H9 (cell line): ENCODE measurements around the gene SEPTIN5. TPM values are rescaled to one million over a fixed set of nuclear protein-coding genes. Genes with fewer than 3 reads are reported as not detected.

Experiments
- DNase-seq: peaks from one replicate; pipeline ENCODE4 v3.0.0-alpha.2; 2017
- H2AFZ ChIP-seq: one replicate; pipeline ENCODE4 v1.6.1; 2013; ENCODE audit warnings: mild to moderate bottlenecking, low read length, control low read depth, moderate library complexity
- H2AK5ac ChIP-seq: 2 replicates; pipeline ENCODE4 v1.6.1; 2013; ENCODE audit warnings: low read length, control low read depth, mixed read lengths; ENCODE audit not compliant: insufficient read length
- H2BK120ac ChIP-seq: one replicate; pipeline ENCODE4 v1.6.1; 2013; ENCODE audit warnings: low read depth, mild to moderate bottlenecking, low read length, control low read depth, inconsistent platforms; ENCODE audit not compliant: poor library complexity, severe bottlenecking
- H2BK12ac ChIP-seq: 2 replicates; pipeline ENCODE4 v1.6.1; 2013; ENCODE audit warnings: low read length, control low read depth, mixed read lengths, low read depth; ENCODE audit not compliant: insufficient read length
- H2BK15ac ChIP-seq: 2 replicates; pipeline ENCODE4 v1.6.1; 2013; ENCODE audit warnings: low read depth, low read length, control low read depth
- H2BK20ac ChIP-seq: one replicate; pipeline ENCODE4 v1.6.1; 2013; ENCODE audit warnings: low read depth, mild to moderate bottlenecking, low read length, control low read depth, inconsistent platforms; ENCODE audit not compliant: poor library complexity, severe bottlenecking
- H2BK5ac ChIP-seq: 2 replicates; pipeline ENCODE4 v1.6.1; 2013; ENCODE audit warnings: low read length, control low read depth, mixed read lengths; ENCODE audit not compliant: insufficient read length
- H3K14ac ChIP-seq: 2 replicates; pipeline ENCODE4 v1.6.1; 2013; ENCODE audit warnings: low read length, control low read depth; ENCODE audit not compliant: insufficient read depth
- H3K18ac ChIP-seq: 2 replicates; pipeline ENCODE4 v1.6.1; 2013; ENCODE audit warnings: low read depth, mild to moderate bottlenecking, mixed read lengths, low read length, control low read depth; ENCODE audit not compliant: insufficient read length
- H3K23ac ChIP-seq: 2 replicates; pipeline ENCODE4 v1.6.1; 2013; ENCODE audit warnings: low read length, control low read depth, mixed read lengths, low read depth; ENCODE audit not compliant: insufficient read length
- H3K23me2 ChIP-seq: 2 replicates; pipeline ENCODE4 v1.6.1; 2013; ENCODE audit warnings: low read depth, mild to moderate bottlenecking, mixed read lengths, low read length, control low read depth; ENCODE audit not compliant: insufficient read length, poor library complexity, severe bottlenecking
- H3K27ac ChIP-seq: 2 replicates; pipeline ENCODE4 v1.5.1; 2013; ENCODE audit warnings: low read length, control low read depth, mixed read lengths, low read depth; ENCODE audit not compliant: insufficient read length
- H3K27me3 ChIP-seq: 2 replicates; pipeline ENCODE4 v1.6.1; 2013; ENCODE audit warnings: low read length, control low read depth, inconsistent platforms; ENCODE audit not compliant: insufficient read depth
- H3K4ac ChIP-seq: 2 replicates; pipeline ENCODE4 v1.6.1; 2013; ENCODE audit warnings: low read depth, mild to moderate bottlenecking, control low read depth, inconsistent platforms, low read length, moderate library complexity
- H3K4me1 ChIP-seq: 2 replicates; pipeline ENCODE4 v1.6.1; 2013; ENCODE audit warnings: low read length, control low read depth, inconsistent platforms; ENCODE audit not compliant: insufficient read depth
- H3K4me2 ChIP-seq: 2 replicates; pipeline ENCODE4 v1.6.1; 2013; ENCODE audit warnings: low read length, control low read depth, mixed read lengths; ENCODE audit not compliant: insufficient read length, insufficient read depth
- H3K56ac ChIP-seq: 2 replicates; pipeline ENCODE4 v1.6.1; 2013; ENCODE audit warnings: low read depth, mild to moderate bottlenecking, mixed read lengths, low read length, control low read depth; ENCODE audit not compliant: insufficient read length
- H3K79me1 ChIP-seq: 2 replicates; pipeline ENCODE4 v1.6.1; 2013; ENCODE audit warnings: low read depth, mild to moderate bottlenecking, moderate library complexity, low read length, control low read depth, inconsistent platforms; ENCODE audit not compliant: insufficient read depth, poor library complexity, severe bottlenecking
- H3K79me2 ChIP-seq: 2 replicates; pipeline ENCODE4 v1.6.1; 2013; ENCODE audit warnings: low read length, control low read depth, inconsistent platforms; ENCODE audit not compliant: insufficient read depth
- H3K9ac ChIP-seq: 2 replicates; pipeline ENCODE4 v1.6.1; 2013; ENCODE audit warnings: low read length, control low read depth, mixed read lengths; ENCODE audit not compliant: insufficient read length; ENCODE audit errors: extremely low read depth
- H3K9me3 ChIP-seq: one replicate; pipeline ENCODE4 v1.6.1; 2013; ENCODE audit warnings: low read depth, low read length, inconsistent platforms; ENCODE audit not compliant: control insufficient read depth
- H3T11ph ChIP-seq: one replicate; pipeline ENCODE4 v1.6.1; 2013; ENCODE audit warnings: mild to moderate bottlenecking, low read length, control low read depth, inconsistent platforms
- H4K20me1 ChIP-seq: one replicate; pipeline ENCODE4 v1.6.1; 2013; ENCODE audit not compliant: control insufficient read depth, insufficient read length, insufficient read depth
- H4K5ac ChIP-seq: 2 replicates; pipeline ENCODE4 v1.6.1; 2013; ENCODE audit warnings: low read depth, mild to moderate bottlenecking, mixed read lengths, low read length, control low read depth; ENCODE audit not compliant: insufficient read length
- H4K8ac ChIP-seq: replicated peaks from 2 replicates; pipeline ENCODE4 v1.6.1; 2013; ENCODE audit warnings: low read length, control low read depth, mixed read lengths, low read depth; ENCODE audit not compliant: insufficient read length
- H4K91ac ChIP-seq: 2 replicates; pipeline ENCODE4 v1.6.1; 2013; ENCODE audit warnings: low read depth, mild to moderate bottlenecking, moderate library complexity, mixed read lengths, low read length, control low read depth; ENCODE audit not compliant: insufficient read length
- H3K27ac Mint-ChIP-seq, 3 experiments: 2 replicates in 2 of 3; 3 replicates in 1 of 3; pipeline ENCODE4 v1.8.0; 2020 to 2021; ENCODE audit warnings: mixed read lengths in 3 of 3, mild to moderate bottlenecking in 1 of 3, moderate library complexity in 1 of 3
- H3K27me3 Mint-ChIP-seq: 2 replicates; pipeline ENCODE4 v1.8.0; 2021; ENCODE audit warnings: low read depth, mild to moderate bottlenecking, moderate library complexity, mixed read lengths
- H3K36me3 Mint-ChIP-seq, 3 experiments: 2 replicates in 2 of 3; 3 replicates in 1 of 3; pipeline ENCODE4 v1.8.0; 2020 to 2021; ENCODE audit warnings: low read depth in 3 of 3, mixed read lengths in 3 of 3; ENCODE audit not compliant: insufficient read depth in 1 of 3
- H3K4me1 Mint-ChIP-seq, 2 experiments: 2 replicates each; pipeline ENCODE4 v1.8.0; 2020; ENCODE audit warnings: mixed read lengths in 2 of 2
- H3K4me3 Mint-ChIP-seq, 2 experiments: 2 replicates in 1 of 2; 3 replicates in 1 of 2; pipeline ENCODE4 v1.8.0; 2020 to 2021; ENCODE audit warnings: mild to moderate bottlenecking in 2 of 2, mixed read lengths in 2 of 2, moderate library complexity in 1 of 2
- H3K9me3 Mint-ChIP-seq, 2 experiments: 2 replicates in 1 of 2; 3 replicates in 1 of 2; pipeline ENCODE4 v1.8.0; 2020; ENCODE audit warnings: mild to moderate bottlenecking in 2 of 2, mixed read lengths in 2 of 2, moderate library complexity in 1 of 2
- WGBS: extraction: QIAGEN DNeasy Blood & Tissue Kit; methylation state at CpG from one replicate; pipeline ENCODE4 v1.1.7; 2013; ENCODE audit warnings: missing lambda C conversion rate, low lambda C conversion rate, mixed read lengths; ENCODE audit not compliant: insufficient read length; ENCODE audit errors: extremely low coverage; 5-methylcytosine and 5-hydroxymethylcytosine counted together
- total RNA-seq: library from RNA; stranded (reverse); gene quantifications from 2 replicates; pipeline ENCODE4 v1.2.1, GENCODE V29; 2021
- TF ChIP-seq, protein P1 (sequence below): fragments of 200-600 bp; sonication (generic); conservative IDR thresholded peaks from 3 replicates; pipeline ENCODE4 v1.8.0; 2021; ENCODE audit warnings: antibody characterized with exemption, mild to moderate bottlenecking

The SEPTIN5 gene
- total RNA-seq, 1 experiment from 2014 or later = 17.8 TPM

DNA sequence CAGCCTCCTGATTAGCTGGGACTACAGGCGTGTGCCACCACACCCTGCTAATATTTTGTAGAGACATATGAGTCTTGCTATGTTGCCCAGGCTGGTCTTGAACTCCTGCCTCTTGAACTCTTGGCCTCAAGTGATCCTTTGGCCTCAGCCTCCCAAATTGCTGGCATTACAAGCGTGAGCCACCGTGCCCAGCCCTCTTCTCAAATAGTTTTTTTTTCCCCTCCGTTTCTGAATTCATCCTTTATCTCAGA is 58.0 kb downstream of the SEPTIN5 start:
- H3K36me3 Mint-ChIP-seq = no peaks in the 10 kb centered on the region
- Histone ChIP-seq H3K9me3 (no peaks in the 10 kb centered on the region), H3K56ac (no peak overlapping the region), H3K4me1 (peaks cover 4% of the 10 kb centered on the region; the same call in 1 of the 2 replicates), H3K23me2 (peaks cover 4% of the 10 kb centered on the region), H3K9ac (no peak overlapping the region), H2BK15ac (no peak overlapping the region), H4K8ac (no peak overlapping the region), H3K79me2 (no peaks in the 10 kb centered on the region), H2AFZ (no peak overlapping the region), H3K27me3 (peaks cover 22% of the 10 kb centered on the region), H4K91ac (no peak overlapping the region), H3K79me1 (no peaks in the 10 kb centered on the region), H2BK20ac (no peak overlapping the region), H3K14ac (no peak overlapping the region), H4K20me1 (no peaks in the 10 kb centered on the region), H2BK12ac (no peak overlapping the region), H3T11ph (no peak overlapping the region), H2AK5ac (no peak overlapping the region), H3K27ac (no peak overlapping the region), H3K4me2 (no peak overlapping the region), H3K4ac (no peak overlapping the region), H2BK5ac (no peak overlapping the region), H3K18ac (no peak overlapping the region), H3K23ac (no peak overlapping the region), H2BK120ac (no peak overlapping the region), H4K5ac (no peak overlapping the region)
- no CpG with 5 or more reads among the region's 4 CpGs for WGBS
- TF ChIP-seq, protein P1, sequence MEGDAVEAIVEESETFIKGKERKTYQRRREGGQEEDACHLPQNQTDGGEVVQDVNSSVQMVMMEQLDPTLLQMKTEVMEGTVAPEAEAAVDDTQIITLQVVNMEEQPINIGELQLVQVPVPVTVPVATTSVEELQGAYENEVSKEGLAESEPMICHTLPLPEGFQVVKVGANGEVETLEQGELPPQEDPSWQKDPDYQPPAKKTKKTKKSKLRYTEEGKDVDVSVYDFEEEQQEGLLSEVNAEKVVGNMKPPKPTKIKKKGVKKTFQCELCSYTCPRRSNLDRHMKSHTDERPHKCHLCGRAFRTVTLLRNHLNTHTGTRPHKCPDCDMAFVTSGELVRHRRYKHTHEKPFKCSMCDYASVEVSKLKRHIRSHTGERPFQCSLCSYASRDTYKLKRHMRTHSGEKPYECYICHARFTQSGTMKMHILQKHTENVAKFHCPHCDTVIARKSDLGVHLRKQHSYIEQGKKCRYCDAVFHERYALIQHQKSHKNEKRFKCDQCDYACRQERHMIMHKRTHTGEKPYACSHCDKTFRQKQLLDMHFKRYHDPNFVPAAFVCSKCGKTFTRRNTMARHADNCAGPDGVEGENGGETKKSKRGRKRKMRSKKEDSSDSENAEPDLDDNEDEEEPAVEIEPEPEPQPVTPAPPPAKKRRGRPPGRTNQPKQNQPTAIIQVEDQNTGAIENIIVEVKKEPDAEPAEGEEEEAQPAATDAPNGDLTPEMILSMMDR = no peak
- peaks cover 3 to 13% of the 10 kb centered on the region in 2 experiments; a peak in 3 of 4 replicates for H3K4me1 Mint-ChIP-seq
- DNase-seq = no peak
- peaks cover 81% of the 10 kb centered on the region for H3K27me3 Mint-ChIP-seq
- no peak overlapping the region for H3K27ac Mint-ChIP-seq
- no peak overlapping the region for H3K4me3 Mint-ChIP-seq
- no peaks in the 10 kb centered on the region for H3K9me3 Mint-ChIP-seq

Other genes starting within 250 kb of the SEPTIN5 start
- 74.4 and 76.0 TPM in 2 replicates for gene UFD1, start 235.3 kb upstream of the SEPTIN5 start, total RNA-seq
- gene CDC45, start 234.6 kb upstream of the SEPTIN5 start, total RNA-seq = 32.7 and 35.7 TPM in 2 replicates
- 0.26 and 0.44 TPM in 2 replicates for gene CLDN5, start 190.1 kb upstream of the SEPTIN5 start, total RNA-seq
- 2.4 and 3.4 TPM in 2 replicates for gene GP1BB, start 9.0 kb downstream of the SEPTIN5 start, total RNA-seq
- 2.2 and 2.5 TPM in 2 replicates for gene TBX1, start 46.3 kb downstream of the SEPTIN5 start, total RNA-seq
- 22.4 and 22.9 TPM in 2 replicates for gene GNB1L, start 140.4 kb downstream of the SEPTIN5 start, total RNA-seq
- gene RTL10, start 140.4 kb downstream of the SEPTIN5 start, total RNA-seq = 24.0 and 24.4 TPM in 2 replicates
- 42.2 and 43.3 TPM in 2 replicates for gene COMT, start 227.3 kb downstream of the SEPTIN5 start, total RNA-seq
- 22.9 and 25.5 TPM in 2 replicates for gene TXNRD2, start 227.3 kb downstream of the SEPTIN5 start, total RNA-seq